Measurements from ENCODE around the gene HHAT.

GRCh38 chr1:210641582-210641981 lies 312.9 kb downstream of the HHAT start:
- no peak for TF ChIP-seq EZH2 (IDR thresholded peaks at IDR 0.05; ENCODE audit: insufficient read depth, low read length)
- no peak for TF ChIP-seq CTCF (IDR thresholded peaks at IDR 0.05; ENCODE audit: insufficient read depth, low read depth, low read length)
